Neural cell (in vitro differentiated cells): ENCODE measurements around the gene STOM. TPM values are rescaled to one million over a fixed set of nuclear protein-coding genes. Genes with fewer than 3 reads are reported as not detected.

Experiments
- H2AFZ ChIP-seq: fragments of 200-600, 300-800 bp; sonication (generic), shearing (Covaris generic); 2 replicates; pipeline ENCODE4 v1.6.0; 2014; ENCODE audit warnings: low read depth, mild to moderate bottlenecking, antibody characterized with exemption, low read length, moderate library complexity
- H3F3A ChIP-seq: fragments of 200-600 bp; shearing (Covaris generic); 2 replicates; pipeline ENCODE4 v1.6.1; 2016; ENCODE audit warnings: mild to moderate bottlenecking, moderate library complexity, mixed read lengths, antibody characterized with exemption, low read length; ENCODE audit not compliant: insufficient read depth, poor library complexity, severe bottlenecking
- H3K27ac ChIP-seq: fragments of 200-600, 300-800 bp; sonication (generic), shearing (Covaris generic); 2 replicates; pipeline ENCODE4 v1.5.1; 2014; ENCODE audit warnings: mild to moderate bottlenecking, low read length, moderate library complexity
- H3K27me3 ChIP-seq: fragments of 300-800, 200-600 bp; sonication (generic), shearing (Covaris generic); 2 replicates; pipeline ENCODE4 v1.6.0; 2014; ENCODE audit warnings: mild to moderate bottlenecking, low read depth, low read length, moderate library complexity; ENCODE audit not compliant: insufficient read depth
- H3K36me3 ChIP-seq: fragments of 300-800, 200-600 bp; sonication (generic), shearing (Covaris generic); 2 replicates; pipeline ENCODE4 v1.5.1; 2014; ENCODE audit warnings: mild to moderate bottlenecking, antibody characterized with exemption, low read length, moderate library complexity; ENCODE audit not compliant: insufficient read depth
- H3K4me2 ChIP-seq: fragments of 300-800, 200-600 bp; sonication (generic), shearing (Covaris generic); 2 replicates; pipeline ENCODE4 v1.6.0; 2014; ENCODE audit warnings: mild to moderate bottlenecking, low read length
- H3K4me3 ChIP-seq: fragments of 300-800, 200-600 bp; sonication (generic), shearing (Covaris generic); 2 replicates; pipeline ENCODE4 v1.5.1; 2014; ENCODE audit warnings: mild to moderate bottlenecking, low read length, moderate library complexity
- H3K79me2 ChIP-seq: fragments of 200-600 bp; shearing (Covaris generic); replicated peaks from 2 replicates; pipeline ENCODE4 v1.6.0; 2014; ENCODE audit warnings: mild to moderate bottlenecking, low read length, moderate library complexity; ENCODE audit not compliant: insufficient read depth
- H3K9ac ChIP-seq: fragments of 300-800, 200-600 bp; sonication (generic), shearing (Covaris generic); 2 replicates; pipeline ENCODE4 v1.6.1; 2016; ENCODE audit warnings: mild to moderate bottlenecking, low read length, mixed read lengths
- H3K9me2 ChIP-seq: fragments of 200-600 bp; shearing (Covaris generic); 2 replicates; pipeline ENCODE4 v1.6.1; 2016; ENCODE audit warnings: mild to moderate bottlenecking, low read length, mixed read lengths; ENCODE audit not compliant: insufficient read depth
- H3K9me3 ChIP-seq: fragments of 200-600, 300-800 bp; sonication (generic), shearing (Covaris generic); 2 replicates; pipeline ENCODE4 v1.6.1; 2016; ENCODE audit warnings: mild to moderate bottlenecking, mixed run types, low read length, moderate library complexity, mixed read lengths
- H4K20me1 ChIP-seq: fragments of 200-600 bp; shearing (Covaris generic); 2 replicates; pipeline ENCODE4 v1.6.1; 2016; ENCODE audit warnings: mild to moderate bottlenecking, mixed run types; ENCODE audit not compliant: insufficient read depth
- EP300 ChIP-seq: fragments of 450-650 bp; conservative IDR thresholded peaks from 2 replicates; pipeline ENCODE4 v1.6.1; 2014; ENCODE audit warnings: antibody characterized with exemption, mild to moderate bottlenecking, moderate library complexity; ENCODE audit not compliant: poor library complexity, severe bottlenecking
- EZH2 ChIP-seq: fragments of 200-600, 300-800 bp; shearing (Covaris generic), sonication (generic); IDR thresholded peaks from 2 replicates; pipeline ENCODE4 v1.6.1; 2014; ENCODE audit warnings: antibody characterized with exemption, low read length, borderline replicate concordance, mild to moderate bottlenecking; ENCODE audit not compliant: insufficient read depth, poor library complexity, severe bottlenecking
- MXI1 ChIP-seq: fragments of 450-650 bp; conservative IDR thresholded peaks from 2 replicates; pipeline ENCODE4 v1.6.1; 2014; ENCODE audit warnings: antibody characterized with exemption, mild to moderate bottlenecking; ENCODE audit not compliant: poor library complexity, severe bottlenecking
- POLR2AphosphoS5 ChIP-seq: IDR thresholded peaks from 2 replicates; pipeline ENCODE4 v1.6.1; 2012
- RAD21 ChIP-seq: fragments of 450-650 bp; conservative IDR thresholded peaks from 2 replicates; pipeline ENCODE4 v1.6.1; 2014; ENCODE audit warnings: antibody characterized with exemption, mild to moderate bottlenecking, moderate library complexity
- SMC3 ChIP-seq: fragments of 450-650 bp; conservative IDR thresholded peaks from 2 replicates; pipeline ENCODE4 v1.6.1; 2014; ENCODE audit warnings: antibody characterized with exemption, mild to moderate bottlenecking, moderate library complexity; ENCODE audit not compliant: poor library complexity
- TAF1 ChIP-seq: IDR thresholded peaks from 2 replicates; pipeline ENCODE4 v1.6.1; 2012; ENCODE audit warnings: low read depth
- polyA plus RNA-seq: library from polyadenylated mRNA; depleted of rRNA; stranded (reverse); fragments of >200 nt; gene quantifications from 2 replicates; pipeline ENCODE4 v1.2.3, GENCODE V29; 2014
- TF ChIP-seq, protein P1 (sequence below): IDR thresholded peaks from 2 replicates; pipeline ENCODE4 v1.6.1; 2012; ENCODE audit warnings: borderline replicate concordance
- TF ChIP-seq, protein P2 (sequence below): fragments of 450-650 bp; IDR thresholded peaks from 2 replicates; pipeline ENCODE4 v1.5.1; 2014; ENCODE audit warnings: antibody characterized with exemption, mild to moderate bottlenecking, moderate library complexity; ENCODE audit not compliant: poor library complexity, severe bottlenecking

STOM gene
- polyA plus RNA-seq, 1 donor from 2014 or later: 0.11 TPM

DNA sequence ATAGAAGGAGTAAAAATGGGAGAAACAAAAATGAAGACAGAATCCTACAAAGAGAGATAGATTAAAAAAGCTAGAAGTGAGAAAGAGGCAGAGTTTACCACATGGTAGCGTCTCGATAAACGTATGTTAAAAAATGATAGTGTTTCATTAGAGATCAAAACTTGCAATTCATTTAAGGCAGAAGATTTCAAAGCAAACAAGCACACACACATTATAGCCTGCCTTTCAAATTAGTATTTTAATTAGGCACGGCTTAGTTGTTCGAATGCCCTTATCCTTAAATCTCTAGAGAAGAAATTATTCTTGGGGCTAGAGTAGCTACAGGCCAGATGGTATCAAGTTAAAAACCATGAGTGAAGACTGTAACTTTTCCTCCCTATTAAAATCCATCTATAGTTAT is 6.0 kb downstream of the STOM start:
- Histone ChIP-seq H3K9me2 (no peaks in the 10 kb centered on the region), H3K9ac (no peak overlapping the region), H3K4me3 (no peak overlapping the region), H3K27ac (no peak overlapping the region), H3K27me3 (peaks cover 4% of the 10 kb centered on the region), H3K36me3 (no peaks in the 10 kb centered on the region), H3K79me2 (no peaks in the 10 kb centered on the region), H3F3A (no peaks in the 10 kb centered on the region), H3K4me2 (no peak overlapping the region), H3K9me3 (no peaks in the 10 kb centered on the region), H2AFZ (no peak overlapping the region), H4K20me1 (no peaks in the 10 kb centered on the region)
- TF ChIP-seq EZH2: no peak
- TF ChIP-seq POLR2AphosphoS5: no peak
- no peak for TF ChIP-seq EP300
- no peak for TF ChIP-seq TAF1

DNA sequence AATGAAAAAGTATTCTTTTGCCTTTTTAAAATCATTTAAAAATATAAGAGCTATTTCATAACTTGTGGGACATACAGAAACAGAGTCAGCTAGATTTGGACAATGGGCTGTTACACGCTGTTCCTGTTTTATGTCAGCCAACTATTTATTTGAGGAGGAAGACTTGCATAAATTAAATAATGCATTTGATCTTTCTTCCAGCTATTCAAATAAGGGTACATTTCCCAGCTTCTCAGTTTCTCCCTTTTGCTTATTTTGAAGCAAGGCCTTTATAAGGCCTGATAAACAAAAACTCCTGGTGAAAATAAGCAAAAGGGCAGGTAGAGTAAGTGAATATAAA is 6.5 kb downstream of the STOM start:
- no peaks in the 10 kb centered on the region for H3K9me3 ChIP-seq
- no peaks in the 10 kb centered on the region for H3K79me2 ChIP-seq
- H3K9me2 ChIP-seq: no peaks in the 10 kb centered on the region
- no peaks in the 10 kb centered on the region for H3K27me3 ChIP-seq
- H3K4me3 ChIP-seq: no peak overlapping the region
- H4K20me1 ChIP-seq: no peaks in the 10 kb centered on the region
- H3K27ac ChIP-seq: no peak overlapping the region
- H3K4me2 ChIP-seq: no peak overlapping the region
- H2AFZ ChIP-seq: no peak overlapping the region
- no peak for TF ChIP-seq POLR2AphosphoS5
- TF ChIP-seq EP300: no peak
- TF ChIP-seq, protein P1, sequence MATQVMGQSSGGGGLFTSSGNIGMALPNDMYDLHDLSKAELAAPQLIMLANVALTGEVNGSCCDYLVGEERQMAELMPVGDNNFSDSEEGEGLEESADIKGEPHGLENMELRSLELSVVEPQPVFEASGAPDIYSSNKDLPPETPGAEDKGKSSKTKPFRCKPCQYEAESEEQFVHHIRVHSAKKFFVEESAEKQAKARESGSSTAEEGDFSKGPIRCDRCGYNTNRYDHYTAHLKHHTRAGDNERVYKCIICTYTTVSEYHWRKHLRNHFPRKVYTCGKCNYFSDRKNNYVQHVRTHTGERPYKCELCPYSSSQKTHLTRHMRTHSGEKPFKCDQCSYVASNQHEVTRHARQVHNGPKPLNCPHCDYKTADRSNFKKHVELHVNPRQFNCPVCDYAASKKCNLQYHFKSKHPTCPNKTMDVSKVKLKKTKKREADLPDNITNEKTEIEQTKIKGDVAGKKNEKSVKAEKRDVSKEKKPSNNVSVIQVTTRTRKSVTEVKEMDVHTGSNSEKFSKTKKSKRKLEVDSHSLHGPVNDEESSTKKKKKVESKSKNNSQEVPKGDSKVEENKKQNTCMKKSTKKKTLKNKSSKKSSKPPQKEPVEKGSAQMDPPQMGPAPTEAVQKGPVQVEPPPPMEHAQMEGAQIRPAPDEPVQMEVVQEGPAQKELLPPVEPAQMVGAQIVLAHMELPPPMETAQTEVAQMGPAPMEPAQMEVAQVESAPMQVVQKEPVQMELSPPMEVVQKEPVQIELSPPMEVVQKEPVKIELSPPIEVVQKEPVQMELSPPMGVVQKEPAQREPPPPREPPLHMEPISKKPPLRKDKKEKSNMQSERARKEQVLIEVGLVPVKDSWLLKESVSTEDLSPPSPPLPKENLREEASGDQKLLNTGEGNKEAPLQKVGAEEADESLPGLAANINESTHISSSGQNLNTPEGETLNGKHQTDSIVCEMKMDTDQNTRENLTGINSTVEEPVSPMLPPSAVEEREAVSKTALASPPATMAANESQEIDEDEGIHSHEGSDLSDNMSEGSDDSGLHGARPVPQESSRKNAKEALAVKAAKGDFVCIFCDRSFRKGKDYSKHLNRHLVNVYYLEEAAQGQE: no peak
- TF ChIP-seq EZH2: no peak
- TF ChIP-seq, protein P2, sequence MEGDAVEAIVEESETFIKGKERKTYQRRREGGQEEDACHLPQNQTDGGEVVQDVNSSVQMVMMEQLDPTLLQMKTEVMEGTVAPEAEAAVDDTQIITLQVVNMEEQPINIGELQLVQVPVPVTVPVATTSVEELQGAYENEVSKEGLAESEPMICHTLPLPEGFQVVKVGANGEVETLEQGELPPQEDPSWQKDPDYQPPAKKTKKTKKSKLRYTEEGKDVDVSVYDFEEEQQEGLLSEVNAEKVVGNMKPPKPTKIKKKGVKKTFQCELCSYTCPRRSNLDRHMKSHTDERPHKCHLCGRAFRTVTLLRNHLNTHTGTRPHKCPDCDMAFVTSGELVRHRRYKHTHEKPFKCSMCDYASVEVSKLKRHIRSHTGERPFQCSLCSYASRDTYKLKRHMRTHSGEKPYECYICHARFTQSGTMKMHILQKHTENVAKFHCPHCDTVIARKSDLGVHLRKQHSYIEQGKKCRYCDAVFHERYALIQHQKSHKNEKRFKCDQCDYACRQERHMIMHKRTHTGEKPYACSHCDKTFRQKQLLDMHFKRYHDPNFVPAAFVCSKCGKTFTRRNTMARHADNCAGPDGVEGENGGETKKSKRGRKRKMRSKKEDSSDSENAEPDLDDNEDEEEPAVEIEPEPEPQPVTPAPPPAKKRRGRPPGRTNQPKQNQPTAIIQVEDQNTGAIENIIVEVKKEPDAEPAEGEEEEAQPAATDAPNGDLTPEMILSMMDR: no peak
- TF ChIP-seq SMC3: no peak
- no peak for TF ChIP-seq RAD21
- no peak for TF ChIP-seq TAF1
- no peak for TF ChIP-seq MXI1
- no peak overlapping the region for H3K9ac ChIP-seq
- no peaks in the 10 kb centered on the region for H3F3A ChIP-seq
- H3K36me3 ChIP-seq: no peaks in the 10 kb centered on the region
